ENCODE results near the gene LIPN. TPM values are rescaled to one million over a fixed set of nuclear protein-coding genes. Genes with fewer than 3 reads are reported as not detected.

Gene LIPN
- total and polyA plus RNA-seq, 2 of the 8 experiments (the other 6 are each of a cell fraction or from before 2014, with no cell fraction given) = not detected

GRCh38 chr10:88809621-88810020 lies 49.8 kb downstream of the LIPN start:
- H2BK5ac ChIP-seq (ENCODE audit: low read depth, low read length) = no peak overlapping the region
- H3K36me3 ChIP-seq (ENCODE audit: control insufficient read depth in 2 of 4, insufficient read depth in 4 of 4, low read length in 3 of 4) = no peaks in the 10 kb centered on the region
- no peak overlapping the region for H2AFZ ChIP-seq (ENCODE audit: low read length)
- H4K20me1 ChIP-seq (replicated peaks in 1 of 2; ENCODE audit: control insufficient read depth in 1 of 2, insufficient read depth in 2 of 2, low read length in 2 of 2) = no peaks in the 10 kb centered on the region
- CTCF ChIA-PET (ENCODE audit: partially characterized antibody) = interaction anchor here (0.9 to 5.4 kb wide), 22 partner anchors 8 to 398 kb away, joined by 3 to 57 read pairs (median 5); partner anchors contain the start of genes CH25H, LIPM and RNLS
- no peak overlapping the region for H3K4ac ChIP-seq (replicated peaks; ENCODE audit: insufficient read length, low read depth, low read length)
- H2AK5ac ChIP-seq (ENCODE audit: low read depth, low read length) = no peak overlapping the region
- no peaks in the 10 kb centered on the region for H3K79me1 ChIP-seq (ENCODE audit: low read depth, low read length)
- H3K23me2 ChIP-seq (ENCODE audit: low read depth, low read length) = no peaks in the 10 kb centered on the region
- H4K5ac ChIP-seq (ENCODE audit: insufficient read length, low read depth, low read length) = no peak overlapping the region
- no peak overlapping the region for H3K23ac ChIP-seq (ENCODE audit: insufficient read length)
- no peak overlapping the region for H3K4me3 ChIP-seq (ENCODE audit: extremely low read depth in 1 of 4, insufficient read depth in 2 of 4, low read depth in 3 of 4, low read length in 4 of 4)
- WGBS, 2 experiments (ENCODE audit: extremely low coverage in 1 of 2, insufficient coverage in 1 of 2, insufficient read length in 1 of 2, insufficient replicate concordance in 2 of 2, low coverage in 1 of 2, low lambda C conversion rate in 2 of 2, missing lambda C conversion rate in 1 of 2) = 87% methylated on average over 4 of the region's 4 CpGs; no CpG with 5 or more reads in 1 of the 2 experiments
- DNase-seq (ENCODE audit: low read depth in 1 of 2, low spot score in 2 of 2) (no peak), FAIRE-seq (no peak)
- H3K9ac ChIP-seq (replicated peaks in 1 of 4; ENCODE audit: extremely low read depth in 1 of 4, low read depth in 3 of 4, low read length in 3 of 4) = no peak overlapping the region
- H3K4me1 ChIP-seq (replicated peaks in 1 of 4; ENCODE audit: control insufficient read depth in 3 of 4, insufficient read depth in 4 of 4, low read length in 3 of 4) = no peaks in the 10 kb centered on the region
- no peak overlapping the region for H2BK20ac ChIP-seq (ENCODE audit: low read length)
- H4K8ac ChIP-seq (ENCODE audit: extremely low read depth, insufficient read depth, low read length) = no peak overlapping the region
- H3K14ac ChIP-seq (ENCODE audit: insufficient read length) = no peak overlapping the region
- H3K27me3 ChIP-seq (replicated peaks in 1 of 4; ENCODE audit: control insufficient read depth in 3 of 4, extremely low read depth in 1 of 4, insufficient read depth in 3 of 4, low read length in 3 of 4) = no peaks in the 10 kb centered on the region
- no peak overlapping the region for H2BK15ac ChIP-seq (ENCODE audit: low read length)
- no peaks in the 10 kb centered on the region for H3K79me2 ChIP-seq (ENCODE audit: control insufficient read depth in 1 of 2, insufficient read depth in 2 of 2, low read length in 2 of 2)
- H3K56ac ChIP-seq (replicated peaks; ENCODE audit: insufficient read length, low read depth, low read length) = no peak overlapping the region
- no peak overlapping the region for H3K18ac ChIP-seq (ENCODE audit: extremely low read depth, low read length)
- H2BK120ac ChIP-seq (replicated peaks; ENCODE audit: low read depth, low read length) = no peak overlapping the region
- H2BK12ac ChIP-seq (ENCODE audit: low read depth, low read length) = no peak overlapping the region
- POLR2A ChIA-PET (ENCODE audit: partially characterized antibody) = no interaction called here
- H4K91ac ChIP-seq (replicated peaks; ENCODE audit: insufficient read length, low read length) = no peak overlapping the region
- no peak overlapping the region for H3K4me2 ChIP-seq (ENCODE audit: insufficient read depth in 1 of 2, low read depth in 2 of 2, low read length in 2 of 2)
- no peaks in the 10 kb centered on the region for H3K9me3 ChIP-seq (ENCODE audit: insufficient read depth in 2 of 2, low read depth in 1 of 2, low read length in 1 of 2)
- H3K27ac ChIP-seq (ENCODE audit: low read depth, low read length) = no peak overlapping the region
- no peak for TF ChIP-seq SUZ12 (IDR thresholded peaks at IDR 0.05; ENCODE audit: low read length)
- TF ChIP-seq CHD2 (IDR thresholded peaks at IDR 0.05; ENCODE audit: low read length) = no peak
- no peak for TF ChIP-seq TAF1 (IDR thresholded peaks at IDR 0.05; ENCODE audit: low read depth, low read length)
- no peak for TF ChIP-seq TAF7 (optimal IDR thresholded peaks at IDR 0.05; ENCODE audit: borderline replicate concordance, low read depth, low read length)
- TF ChIP-seq CBX8 (IDR thresholded peaks at IDR 0.05; ENCODE audit: borderline replicate concordance, low read depth, low read length) = no peak
- TF ChIP-seq NRF1 (IDR thresholded peaks at IDR 0.05; ENCODE audit: low read depth, low read length) = no peak
- TF ChIP-seq HDAC2 (IDR thresholded peaks at IDR 0.05; ENCODE audit: borderline replicate concordance in 1 of 2, low read depth in 2 of 2, low read length in 2 of 2) = no peak
- TF ChIP-seq, protein P1, sequence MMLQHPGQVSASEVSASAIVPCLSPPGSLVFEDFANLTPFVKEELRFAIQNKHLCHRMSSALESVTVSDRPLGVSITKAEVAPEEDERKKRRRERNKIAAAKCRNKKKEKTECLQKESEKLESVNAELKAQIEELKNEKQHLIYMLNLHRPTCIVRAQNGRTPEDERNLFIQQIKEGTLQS (IDR thresholded peaks at IDR 0.05; ENCODE audit: insufficient read depth, low read depth, low read length) = no peak
- TF ChIP-seq ATF2 (IDR thresholded peaks at IDR 0.05; ENCODE audit: low read length) = no peak
- no peak for TF ChIP-seq SIN3A (conservative IDR thresholded peaks at IDR 0.05 in 1 of 2, IDR thresholded peaks at IDR 0.05 in 1 of 2; ENCODE audit: low read depth in 1 of 2, low read length in 2 of 2)
- no peak for TF ChIP-seq EP300 (IDR thresholded peaks at IDR 0.05; ENCODE audit: borderline replicate concordance in 1 of 2, low read depth in 2 of 2, low read length in 2 of 2)
